COLO668 (cell line): ENCODE measurements around the gene SLC25A48.

ENCODE experiments used
- DNase-seq: peaks from one replicate; lab custom pipeline; 2025; ENCODE audit not compliant: unreplicated experiment; lab: John Stamatoyannopoulos, UW

The SLC25A48 gene

DNA sequence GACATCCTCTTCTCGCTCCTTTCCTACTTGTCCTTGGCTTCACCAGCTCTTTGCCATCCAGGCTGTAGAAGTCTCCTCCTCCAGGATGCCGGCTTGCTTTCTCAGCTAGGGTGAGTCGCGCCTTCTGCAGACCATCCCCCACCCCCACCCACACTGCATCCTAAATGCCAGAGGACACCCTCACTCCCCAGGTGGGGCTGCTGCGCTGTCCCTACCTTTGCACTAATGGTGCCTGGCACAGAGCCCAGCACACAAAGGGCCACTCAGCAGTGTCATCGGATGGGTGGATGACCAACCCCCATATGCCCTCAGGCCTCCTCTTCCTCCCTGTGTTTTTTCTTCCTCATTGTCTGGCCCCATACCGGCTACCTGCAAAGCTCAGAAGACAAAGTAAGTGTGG lies 46.3 kb downstream of the SLC25A48 start:
- DNase-seq, result peak; percentile 2

DNA sequence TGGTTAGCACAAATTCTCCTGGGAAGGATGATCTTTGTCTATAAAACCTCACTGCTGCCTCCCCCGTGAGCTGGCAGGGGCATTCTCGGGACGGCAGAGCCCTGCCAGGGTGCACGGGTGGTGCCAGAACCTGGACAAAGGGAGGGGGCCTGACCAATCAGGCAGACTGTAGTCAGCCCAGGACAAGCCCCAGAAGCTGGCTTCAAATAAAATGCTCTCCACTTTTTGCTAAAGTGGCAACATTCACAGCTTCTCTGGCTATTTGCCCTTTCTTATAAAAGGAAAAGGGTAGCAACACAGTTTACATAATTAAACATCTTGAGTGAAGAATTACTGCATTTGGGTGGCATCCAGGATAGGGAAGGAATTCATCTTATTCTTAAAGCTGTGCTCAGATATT lies 46.8 kb downstream of the SLC25A48 start:
- no peak for DNase-seq

DNA sequence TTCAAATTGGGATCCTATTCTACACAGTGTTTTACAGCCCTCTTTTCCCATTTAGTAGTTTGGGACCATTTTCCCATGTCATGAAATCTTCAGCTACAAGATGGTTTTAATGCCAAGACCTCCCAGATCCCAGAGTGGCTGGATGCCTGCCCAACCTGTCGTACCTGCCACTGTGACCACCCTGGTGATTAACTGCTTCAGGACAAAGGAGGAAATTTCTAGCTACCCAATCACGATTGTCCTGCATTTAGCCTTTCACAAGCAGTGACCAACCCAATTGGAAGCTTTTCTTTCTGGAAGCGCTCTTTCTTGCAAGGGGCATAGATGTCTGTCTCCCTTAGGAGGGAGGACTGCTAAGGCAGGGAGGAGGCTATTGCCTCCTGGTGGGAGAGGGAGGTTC lies 47.4 kb downstream of the SLC25A48 start:
- no peak for DNase-seq

DNA sequence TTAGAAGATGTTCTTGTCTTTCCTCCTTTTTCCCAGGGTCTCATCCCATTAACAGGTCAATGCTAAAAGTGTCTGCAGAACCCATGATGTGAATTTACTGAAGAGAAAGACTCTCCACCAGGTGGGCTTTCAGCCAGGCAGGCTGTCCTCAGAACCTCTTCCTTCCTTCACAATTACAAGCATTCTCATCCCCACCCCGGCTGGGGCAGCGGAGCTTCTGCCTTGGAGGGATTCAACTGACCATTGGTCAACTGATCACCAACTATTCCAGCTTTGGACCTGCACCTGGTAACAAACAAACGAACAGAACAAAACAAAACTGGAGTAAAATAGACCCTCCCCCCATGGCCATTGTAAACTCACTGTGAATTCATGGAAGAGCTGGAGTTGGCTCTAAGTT lies 48.6 kb downstream of the SLC25A48 start:
- no peak for DNase-seq

DNA sequence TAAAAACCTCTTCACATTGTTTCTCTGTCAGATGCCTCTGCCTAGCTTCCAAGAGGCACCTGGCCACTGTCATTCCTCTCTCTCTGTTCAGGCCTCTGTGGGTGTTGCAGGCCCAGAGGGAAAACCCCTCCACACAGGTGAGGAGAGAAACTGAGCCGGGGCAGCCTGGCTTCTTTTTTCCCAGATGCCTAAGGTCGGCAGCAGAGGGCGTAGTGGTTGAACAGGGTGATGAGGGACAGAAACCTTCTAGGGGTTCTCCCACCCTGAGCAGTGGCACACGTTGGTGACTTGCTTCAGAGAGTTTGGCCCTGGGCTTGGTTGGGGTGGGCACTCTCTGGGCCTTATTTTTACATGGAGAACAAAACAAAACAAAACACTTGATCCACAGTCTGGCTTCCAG lies 49.0 kb downstream of the SLC25A48 start:
- DNase-seq, result peak; percentile 4

DNA sequence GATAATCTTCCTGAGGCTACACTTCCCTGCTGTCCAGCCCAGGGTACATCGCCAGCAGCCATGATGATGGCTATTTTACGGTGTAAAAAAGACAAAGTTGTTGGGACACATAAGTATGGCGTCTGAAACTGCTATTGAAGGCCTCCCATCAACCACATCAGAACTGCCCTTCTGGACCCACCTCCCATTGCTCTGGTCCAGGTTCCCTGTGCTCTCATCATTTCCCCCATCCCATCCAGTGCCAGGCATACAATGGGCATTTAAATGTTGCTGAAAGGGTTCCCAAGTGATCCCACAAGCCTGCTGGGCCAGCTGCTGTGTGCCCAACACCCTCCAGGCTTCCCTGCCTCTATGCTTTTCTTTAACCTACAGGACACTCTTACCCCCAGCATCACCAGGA lies 50.6 kb downstream of the SLC25A48 start:
- DNase-seq, result no peak

DNA sequence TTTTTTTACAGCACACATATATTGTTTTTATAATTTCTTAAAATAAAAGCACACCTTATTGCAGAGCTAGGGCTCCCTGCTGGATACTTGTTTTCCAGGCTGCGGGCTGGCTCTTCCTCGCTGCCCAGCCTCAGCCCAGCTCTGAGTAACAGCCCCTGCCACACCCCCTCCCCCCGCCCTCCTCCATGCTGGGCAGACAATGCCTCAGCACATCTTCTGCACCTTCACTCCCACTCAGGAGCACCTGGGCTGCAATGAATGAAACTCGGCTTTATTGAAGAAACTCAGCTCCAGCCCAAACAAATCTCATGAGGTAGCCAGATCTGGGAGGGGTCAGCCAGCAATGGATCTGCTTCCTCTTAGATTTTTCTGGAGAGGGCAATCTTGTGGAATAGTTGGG lies 51.7 kb downstream of the SLC25A48 start:
- no peak for DNase-seq

DNA sequence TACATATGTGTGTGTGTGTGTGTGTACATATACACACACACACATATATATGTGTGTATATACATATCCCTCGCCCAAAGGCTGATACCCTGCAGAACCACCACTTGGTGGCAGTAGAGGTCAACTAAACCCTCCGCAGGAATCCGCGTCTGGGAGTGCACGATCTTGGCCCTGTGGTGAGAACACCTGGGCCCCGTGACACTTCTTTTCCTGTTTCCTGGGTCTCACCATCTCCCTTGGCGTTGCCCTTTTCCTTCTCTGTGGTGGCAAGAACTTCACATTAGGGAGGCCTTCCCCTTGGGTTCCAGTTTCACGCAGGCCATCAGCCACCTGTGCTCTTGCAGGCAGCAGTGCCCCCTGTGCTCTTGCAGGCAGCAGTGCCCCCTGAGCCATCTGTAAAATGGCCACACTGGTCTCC lies 53.0 kb downstream of the SLC25A48 start:
- peak; percentile 54 for DNase-seq

DNA sequence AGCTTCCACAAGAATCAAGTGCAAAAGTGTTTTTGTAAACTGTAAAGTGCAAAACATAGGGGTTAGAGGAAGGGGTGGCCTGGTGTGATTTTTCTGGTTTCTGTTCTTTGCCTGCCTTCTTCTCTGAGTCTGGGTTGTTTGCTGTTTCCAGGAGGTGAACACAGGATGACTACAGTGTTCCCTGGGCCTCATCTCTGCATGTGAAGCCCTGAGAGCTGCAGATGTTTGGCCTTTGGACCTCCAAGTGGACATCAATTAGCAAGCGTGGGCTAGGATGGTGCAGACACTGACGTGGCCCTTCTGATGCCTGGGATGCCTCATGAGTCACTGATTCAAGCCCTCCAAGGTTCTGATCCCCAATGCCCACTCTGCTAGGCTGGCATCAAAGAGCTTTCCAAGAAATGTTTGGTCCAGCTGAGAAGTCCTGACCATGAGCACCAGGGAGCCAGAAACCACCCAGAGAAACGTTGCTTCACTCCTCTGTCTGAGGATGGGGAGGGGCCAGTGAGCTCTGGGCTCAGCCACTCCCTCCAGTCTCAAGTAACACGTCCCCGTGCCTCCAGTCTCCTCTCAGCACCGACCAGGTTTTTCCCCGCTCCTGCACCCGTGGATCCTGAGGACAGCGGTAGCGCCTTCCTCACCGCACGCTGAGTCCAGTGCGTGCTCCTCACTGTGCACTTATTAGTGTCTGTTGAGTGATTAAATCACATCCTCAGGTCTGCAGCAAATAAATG lies 53.6 kb downstream of the SLC25A48 start:
- no peak for DNase-seq

DNA sequence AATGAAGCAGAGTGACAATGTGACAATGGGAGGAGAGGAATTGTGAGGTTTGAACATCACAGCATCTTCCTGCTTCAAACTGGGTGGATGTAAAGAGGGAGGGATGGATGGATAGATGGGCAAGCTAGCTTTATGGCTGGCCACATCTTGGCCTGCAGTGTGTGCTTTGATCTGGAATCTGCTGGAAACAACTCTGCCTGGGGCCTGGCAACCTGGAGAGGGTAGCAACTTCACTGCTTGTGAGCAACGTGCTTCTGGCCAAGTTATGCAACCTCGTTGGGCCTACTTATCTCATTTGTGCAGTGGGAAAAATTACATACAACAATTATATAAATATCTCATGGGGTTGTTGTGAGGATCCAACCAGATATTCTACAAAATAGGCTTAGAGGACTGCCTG lies 55.8 kb downstream of the SLC25A48 start:
- DNase-seq, result no peak

DNA sequence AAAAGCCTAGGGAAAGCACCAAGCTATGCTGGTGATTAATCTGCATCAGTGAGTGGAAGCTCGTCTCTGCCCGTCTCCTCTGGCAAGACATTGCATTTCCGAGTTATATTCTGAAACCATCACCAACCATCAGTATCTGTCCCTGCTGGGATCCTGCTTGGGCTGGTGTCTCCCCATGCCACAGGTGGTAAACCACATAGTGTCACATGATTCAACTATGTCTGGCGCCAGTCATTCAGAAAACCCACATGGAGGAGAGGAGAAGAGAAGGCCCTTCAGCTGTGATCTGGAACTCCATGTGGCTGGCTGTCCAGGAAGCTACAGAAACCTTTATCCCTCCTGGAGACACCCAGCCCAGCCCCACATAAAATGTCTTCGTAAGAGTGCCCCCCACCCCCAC lies 56.4 kb downstream of the SLC25A48 start:
- DNase-seq, result no peak

DNA sequence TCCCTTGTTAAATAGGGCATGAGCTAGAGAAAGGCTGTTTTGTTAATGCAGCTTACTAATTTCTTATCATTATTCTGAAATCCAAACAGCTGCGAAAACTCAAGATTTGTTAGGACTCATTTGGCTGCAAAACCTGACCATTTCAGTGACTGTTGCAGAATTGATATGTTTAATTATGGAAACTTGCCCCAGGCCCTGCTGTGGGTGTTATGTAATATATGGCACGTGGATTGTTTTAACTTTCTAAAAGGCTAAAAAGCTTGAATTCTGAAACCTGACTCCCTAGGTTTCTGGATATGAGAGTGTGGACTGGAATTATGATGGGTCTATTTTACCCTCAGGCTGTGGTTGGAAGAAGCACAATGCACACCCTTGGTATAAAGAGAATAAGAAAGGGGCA lies 56.8 kb downstream of the SLC25A48 start:
- DNase-seq, result no peak

DNA sequence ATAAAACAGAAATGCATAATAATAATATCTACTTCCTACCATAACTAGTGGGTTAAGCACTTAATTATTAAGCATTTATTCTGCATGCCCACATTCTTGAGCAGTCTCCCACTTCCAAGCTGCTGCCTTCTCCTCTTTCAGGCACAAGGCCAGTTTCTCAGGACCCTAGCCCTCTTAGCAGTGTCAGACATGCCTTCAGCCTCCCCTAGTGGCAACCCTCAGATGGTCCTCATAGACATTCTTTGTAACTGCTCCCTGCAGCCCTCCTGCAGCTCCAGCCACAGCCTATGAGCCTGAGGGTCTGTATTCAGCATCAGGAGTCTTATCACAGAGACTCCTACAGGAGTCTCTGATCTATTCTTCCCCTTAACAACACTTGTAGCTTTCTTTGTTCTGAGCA lies 57.3 kb downstream of the SLC25A48 start:
- DNase-seq, result no peak

DNA sequence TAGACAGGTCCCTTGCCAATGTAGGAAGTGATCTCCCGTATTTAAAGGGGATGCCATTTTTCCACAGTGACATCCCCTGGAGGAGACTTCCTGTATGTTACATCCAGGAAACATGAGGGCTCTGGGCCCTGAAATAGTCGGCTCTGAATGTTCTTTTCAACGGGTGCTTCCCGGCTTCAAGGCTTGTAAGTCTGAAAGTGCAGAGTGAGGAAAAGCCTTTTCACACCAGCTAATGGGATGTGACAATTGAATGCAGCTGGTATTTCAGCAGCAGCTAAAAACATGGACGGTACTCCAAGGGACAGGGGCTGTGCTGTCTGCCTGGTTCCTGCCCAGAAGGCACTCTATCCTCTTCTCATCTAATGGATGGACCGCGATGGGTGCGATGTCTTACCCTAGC lies 59.8 kb downstream of the SLC25A48 start:
- DNase-seq, result no peak

DNA sequence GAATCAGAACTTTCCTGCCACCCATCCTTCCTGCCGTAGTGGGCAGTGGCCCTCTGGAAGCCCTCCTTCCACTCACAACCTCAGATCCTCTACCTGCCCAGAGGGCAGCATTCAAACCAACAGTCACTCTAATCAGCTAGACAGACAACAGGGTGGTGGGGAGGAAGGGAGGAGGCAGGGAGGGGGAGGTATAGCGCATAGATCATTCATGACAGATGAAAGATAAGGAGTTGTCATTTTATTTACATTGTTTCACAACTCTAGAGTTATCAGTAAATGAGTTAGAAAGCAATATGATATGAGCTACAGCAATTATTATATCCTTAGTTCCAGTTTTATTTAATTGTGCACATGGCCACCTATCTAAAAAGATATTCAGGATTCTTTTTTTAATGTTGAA lies 60.3 kb downstream of the SLC25A48 start:
- no peak for DNase-seq

DNA sequence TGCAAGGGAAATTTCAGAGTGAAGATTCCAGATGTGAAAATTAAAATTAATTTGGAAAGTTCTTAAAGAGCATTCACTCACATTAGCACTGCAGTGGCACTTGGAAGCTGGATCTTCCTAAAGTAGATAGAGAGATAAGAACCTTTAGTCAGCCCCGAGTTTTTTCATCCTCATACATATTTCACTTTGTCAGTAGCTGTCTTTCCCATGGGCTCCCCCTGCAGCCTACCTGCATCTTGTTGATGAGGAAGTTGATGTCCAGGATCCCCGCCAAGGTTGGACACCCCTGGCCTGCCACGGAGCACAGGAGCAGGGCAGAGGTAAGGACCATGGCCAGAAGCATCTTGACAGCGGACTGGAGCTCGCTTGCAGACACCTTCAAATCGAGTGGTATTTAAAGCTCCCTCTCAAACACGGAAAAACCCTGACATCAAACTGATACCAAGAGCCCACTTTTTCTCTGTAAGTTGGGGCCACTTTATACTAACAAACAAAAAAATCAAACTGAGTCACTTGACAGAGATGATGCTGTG lies 61.1 kb downstream of the SLC25A48 start, which contains the start of gene IL9:
IL9 (minus strand) TSS at position 368 of the 533 bp plus-strand sequence; CDS start at position 343, 25 bp downstream.
- DNase-seq, result no peak

DNA sequence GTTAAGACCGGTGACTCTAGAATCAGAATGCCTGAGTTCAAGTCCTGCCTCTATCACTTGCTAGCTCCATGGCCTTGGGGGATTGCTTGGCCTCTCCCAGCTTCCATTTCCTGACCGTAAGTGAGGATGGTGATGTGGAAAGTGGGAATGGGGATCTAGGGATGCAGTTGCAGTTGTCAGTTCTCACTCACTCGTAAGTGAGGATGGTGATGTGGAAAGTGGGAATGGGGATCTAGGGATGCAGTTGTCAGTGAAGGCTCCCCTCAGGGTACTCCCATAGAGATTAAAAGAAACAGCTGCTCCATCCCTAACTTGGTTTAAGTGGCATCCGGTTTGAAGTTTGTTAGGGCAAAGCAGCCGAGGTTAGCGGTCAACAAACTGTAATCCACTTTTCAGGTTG lies 64.2 kb downstream of the SLC25A48 start:
- DNase-seq, result no peak

DNA sequence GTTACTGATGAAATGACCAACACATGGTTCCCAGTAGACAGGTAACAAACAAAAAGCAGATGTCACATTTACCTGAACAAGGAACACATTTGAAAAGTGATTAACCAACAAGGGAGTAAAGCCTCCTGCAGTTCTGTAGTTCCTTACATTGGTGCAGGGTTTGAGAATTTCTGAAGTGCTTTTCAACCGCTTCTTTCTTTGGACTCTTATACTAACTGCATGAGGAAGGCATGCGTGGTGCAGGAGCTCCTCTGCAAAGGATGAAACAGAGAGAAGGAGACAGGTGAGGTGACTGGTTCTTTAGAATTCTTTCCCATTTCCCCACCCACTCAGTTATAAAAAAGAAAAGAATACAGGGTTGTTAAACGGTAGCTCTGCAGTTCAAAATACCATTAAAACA lies 65.8 kb downstream of the SLC25A48 start:
- no peak for DNase-seq

DNA sequence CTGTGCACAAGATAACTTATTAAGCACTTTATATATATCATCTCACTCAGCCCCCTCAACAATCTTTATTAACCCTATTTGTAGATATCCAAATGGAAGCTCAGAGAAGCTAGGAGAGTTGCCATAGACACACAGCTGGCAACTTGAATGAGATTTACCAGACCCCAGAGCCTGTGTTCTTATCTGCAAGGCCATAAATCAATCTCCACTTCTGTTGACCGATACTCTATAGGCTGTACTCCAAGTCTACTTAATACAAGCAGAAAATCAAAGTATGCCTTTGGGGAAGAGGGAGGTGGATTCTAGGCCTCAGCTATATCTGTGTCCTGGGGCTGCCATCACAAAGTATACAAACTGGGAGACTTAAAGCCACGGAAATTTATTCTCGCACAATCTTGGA lies 67.2 kb downstream of the SLC25A48 start:
- no peak for DNase-seq

DNA sequence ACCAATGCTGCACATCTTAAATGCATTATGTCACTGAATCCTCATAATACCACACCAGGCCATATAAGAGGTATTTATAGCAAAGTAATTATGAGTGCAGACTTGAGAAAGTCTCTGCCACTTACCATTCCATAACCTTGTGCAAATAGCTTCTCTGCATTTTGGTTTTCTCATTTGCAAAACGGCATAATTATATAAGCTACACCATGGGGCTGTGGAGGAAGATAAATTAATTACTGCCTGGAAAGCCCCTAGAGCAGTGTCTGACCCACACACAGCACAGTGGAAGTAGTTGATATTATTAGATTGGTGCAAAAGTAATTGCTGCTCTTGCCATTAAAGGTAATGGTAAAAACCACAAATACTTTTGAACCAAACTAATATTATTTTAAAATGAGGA lies 70.7 kb downstream of the SLC25A48 start:
- DNase-seq, result no peak

DNA sequence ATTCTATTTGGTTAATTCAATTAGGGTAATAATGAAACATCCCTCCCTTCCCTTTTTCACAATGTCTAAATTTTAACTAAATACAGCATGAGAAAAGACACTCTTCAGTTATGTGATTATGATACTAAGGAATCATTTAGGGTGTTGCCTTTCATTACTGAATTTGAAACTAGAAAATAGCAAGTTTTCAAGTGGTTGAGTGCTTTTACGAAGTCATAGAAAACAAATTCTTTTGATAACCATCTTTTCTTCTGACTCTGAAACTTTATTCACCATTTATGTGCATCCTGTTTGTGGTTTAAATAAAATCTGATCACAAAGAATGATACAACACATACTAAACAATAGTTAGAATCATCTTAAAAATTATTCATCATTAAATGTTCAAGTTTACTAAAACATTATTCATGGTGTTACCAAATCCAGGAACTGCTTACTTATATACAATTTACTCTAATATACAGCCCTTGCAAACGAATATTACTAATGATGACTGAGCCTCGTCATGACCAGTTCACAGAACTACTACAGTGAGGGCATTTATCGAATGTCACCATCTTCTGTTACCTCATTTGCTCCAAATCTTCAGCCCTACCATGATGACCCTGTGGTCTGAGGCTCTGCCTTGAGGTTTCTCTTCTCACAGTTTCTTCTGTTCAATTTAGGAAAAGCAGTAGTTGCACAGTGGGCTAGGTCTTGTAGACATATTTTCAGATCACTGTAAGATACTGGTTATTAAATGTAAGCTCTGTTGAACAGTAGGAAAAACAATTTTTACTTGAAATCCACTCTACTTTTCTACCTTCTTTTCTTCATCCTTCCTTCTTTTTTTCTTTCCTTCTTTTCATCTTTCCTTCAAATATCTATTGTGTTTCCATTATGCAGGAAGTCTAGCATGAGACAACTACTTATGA lies 79.5 kb downstream of the SLC25A48 start:
- DNase-seq, result no peak

DNA sequence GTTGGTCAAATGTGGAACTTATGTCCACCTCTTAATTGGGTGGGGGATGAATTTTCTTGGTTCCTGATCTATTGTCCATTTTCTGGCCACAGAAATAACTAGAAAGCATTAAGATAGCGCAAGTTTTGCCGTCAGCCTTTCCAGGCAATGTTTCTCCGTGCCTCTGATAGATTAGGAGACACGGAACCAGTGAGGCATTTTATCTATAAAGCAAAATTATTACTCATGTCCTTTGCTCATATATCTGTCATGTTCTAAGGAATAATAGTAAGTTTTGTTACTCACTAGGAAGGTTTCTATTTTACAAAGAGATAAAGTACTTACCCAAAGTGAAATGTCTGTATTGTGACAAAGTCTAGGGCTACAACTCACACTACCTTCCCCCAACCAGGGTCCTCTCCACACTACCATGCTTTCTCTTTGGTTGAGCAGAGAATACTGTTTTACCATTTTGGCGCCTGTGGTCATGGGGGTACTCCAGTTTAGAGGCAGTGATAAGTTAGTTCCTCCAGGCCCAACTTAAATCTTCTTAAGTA lies 81.1 kb downstream of the SLC25A48 start:
- no peak for DNase-seq
